Measurements from ENCODE around the gene EIF4A2. TPM values are rescaled to one million over a fixed set of nuclear protein-coding genes. Genes with fewer than 3 reads are reported as not detected.

The EIF4A2 gene
- total RNA-seq, 4 donors from 2014 or later, result 172 to 363 (median 205) TPM

DNA sequence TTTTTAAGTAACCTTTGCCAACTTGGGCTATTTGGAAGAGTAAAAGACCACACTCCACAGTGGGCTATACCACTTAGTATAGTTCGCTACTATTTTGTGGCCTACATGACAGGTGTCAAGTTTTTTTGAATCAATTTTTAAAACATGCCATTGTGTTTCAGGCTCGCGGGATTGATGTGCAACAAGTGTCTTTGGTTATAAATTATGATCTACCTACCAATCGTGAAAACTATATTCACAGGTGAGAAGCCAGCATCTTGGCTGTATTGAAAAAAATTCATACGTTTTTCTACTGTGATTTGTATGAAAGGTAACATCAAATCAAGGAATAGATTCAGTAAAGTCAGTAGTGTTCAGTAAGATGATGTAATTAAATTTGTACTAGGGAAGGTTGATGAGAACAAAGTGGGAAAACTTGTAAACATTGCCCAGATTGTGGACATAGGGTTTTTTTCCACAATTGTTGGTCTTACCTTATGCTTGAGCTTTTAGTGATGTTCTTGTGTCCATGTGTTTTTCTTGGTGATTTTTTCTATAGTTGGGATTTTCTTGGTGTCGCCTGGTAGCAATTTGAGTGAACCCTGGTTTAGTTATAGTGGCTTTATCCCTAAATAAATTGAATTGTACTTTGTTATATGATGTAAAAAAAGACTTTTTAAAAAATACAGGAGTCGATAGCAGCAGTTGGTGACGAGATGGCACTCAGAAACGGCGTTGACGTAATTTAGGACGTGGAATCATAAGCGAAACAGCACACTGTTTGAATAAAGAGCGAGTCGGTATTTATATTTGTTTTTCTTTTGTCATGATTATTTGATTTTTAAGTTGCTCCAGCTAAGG, 4.5 kb downstream of the EIF4A2 start:
- DNase-seq, result no peak
- no peaks in the 10 kb centered on the region for H3K9me3 ChIP-seq
- H3K27ac ChIP-seq, result no peak overlapping the region
- WGBS, 2 donors, result 48 to 50% methylated on average over 15 of the region's 15 CpGs
- peak overlapping the region in 1 of 4 donors; percentile 3 for H3K4me3 ChIP-seq
- H3K27me3 ChIP-seq, result no peaks in the 10 kb centered on the region
- intact Hi-C loops (cut with DNase I), result no loop called here
- peaks cover 0 to 83% (median 40%) of the 10 kb centered on the region in 3 donors for H3K36me3 ChIP-seq
- peaks cover 22 to 53% (median 33%) of the 10 kb centered on the region in 3 donors for H3K4me1 ChIP-seq
- no peak for TF ChIP-seq POLR2A (IDR thresholded peaks at IDR 0.05)
- TF ChIP-seq, protein P1, sequence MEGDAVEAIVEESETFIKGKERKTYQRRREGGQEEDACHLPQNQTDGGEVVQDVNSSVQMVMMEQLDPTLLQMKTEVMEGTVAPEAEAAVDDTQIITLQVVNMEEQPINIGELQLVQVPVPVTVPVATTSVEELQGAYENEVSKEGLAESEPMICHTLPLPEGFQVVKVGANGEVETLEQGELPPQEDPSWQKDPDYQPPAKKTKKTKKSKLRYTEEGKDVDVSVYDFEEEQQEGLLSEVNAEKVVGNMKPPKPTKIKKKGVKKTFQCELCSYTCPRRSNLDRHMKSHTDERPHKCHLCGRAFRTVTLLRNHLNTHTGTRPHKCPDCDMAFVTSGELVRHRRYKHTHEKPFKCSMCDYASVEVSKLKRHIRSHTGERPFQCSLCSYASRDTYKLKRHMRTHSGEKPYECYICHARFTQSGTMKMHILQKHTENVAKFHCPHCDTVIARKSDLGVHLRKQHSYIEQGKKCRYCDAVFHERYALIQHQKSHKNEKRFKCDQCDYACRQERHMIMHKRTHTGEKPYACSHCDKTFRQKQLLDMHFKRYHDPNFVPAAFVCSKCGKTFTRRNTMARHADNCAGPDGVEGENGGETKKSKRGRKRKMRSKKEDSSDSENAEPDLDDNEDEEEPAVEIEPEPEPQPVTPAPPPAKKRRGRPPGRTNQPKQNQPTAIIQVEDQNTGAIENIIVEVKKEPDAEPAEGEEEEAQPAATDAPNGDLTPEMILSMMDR (IDR thresholded peaks at IDR 0.05), result no peak

DNA sequence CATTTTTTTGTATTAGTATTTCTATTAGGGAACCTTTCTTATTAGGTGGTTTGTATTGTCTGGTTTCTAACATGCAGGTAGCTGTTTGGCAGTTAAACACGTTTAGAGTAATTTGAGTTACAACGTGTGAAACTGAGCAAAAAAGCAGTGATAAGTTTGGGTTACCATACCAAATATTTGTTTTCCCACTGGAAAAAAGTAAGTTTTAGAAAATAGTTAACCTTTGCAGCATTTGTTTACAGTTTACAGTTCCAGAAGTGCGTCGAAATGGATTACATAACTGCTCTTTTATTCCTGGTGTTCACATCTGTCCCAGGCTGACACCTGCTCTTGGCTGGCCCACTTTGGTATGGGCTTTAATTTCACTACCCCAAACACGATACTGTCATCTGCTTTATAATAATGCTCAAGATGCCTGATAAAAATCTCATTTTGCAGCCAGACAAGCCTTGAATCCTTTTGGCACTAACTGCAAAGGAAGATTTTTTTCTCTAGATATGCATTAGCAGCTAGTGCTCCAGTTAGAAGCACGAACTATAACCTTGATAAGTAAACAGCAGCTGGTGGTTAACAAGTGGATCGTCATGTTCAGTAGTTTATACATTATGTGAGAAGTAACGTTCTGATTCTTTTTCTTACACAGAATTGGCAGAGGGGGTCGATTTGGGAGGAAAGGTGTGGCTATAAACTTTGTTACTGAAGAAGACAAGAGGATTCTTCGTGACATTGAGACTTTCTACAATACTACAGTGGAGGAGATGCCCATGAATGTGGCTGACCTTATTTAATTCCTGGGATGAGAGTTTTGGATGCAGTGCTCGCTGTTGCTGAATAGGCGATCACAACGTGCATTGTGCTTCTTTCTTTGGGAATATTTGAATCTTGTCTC, 5.3 kb downstream of the EIF4A2 start:
- H3K4me1 ChIP-seq, result peaks cover 22 to 53% (median 33%) of the 10 kb centered on the region in 3 donors
- no peak overlapping the region for H3K4me3 ChIP-seq
- no peaks in the 10 kb centered on the region for H3K9me3 ChIP-seq
- TF ChIP-seq, protein P1 (IDR thresholded peaks at IDR 0.05), result no peak
- no peak for TF ChIP-seq POLR2A (IDR thresholded peaks at IDR 0.05)
- intact Hi-C loops (cut with DNase I), result no loop called here
- H3K36me3 ChIP-seq, result peaks cover 0 to 90% (median 40%) of the 10 kb centered on the region in 3 donors
- no peaks in the 10 kb centered on the region for H3K27me3 ChIP-seq
- 39 to 43% methylated on average over 13 of the region's 13 CpGs for WGBS, 2 donors
- no peak overlapping the region for H3K27ac ChIP-seq
- no peak for DNase-seq

DNA sequence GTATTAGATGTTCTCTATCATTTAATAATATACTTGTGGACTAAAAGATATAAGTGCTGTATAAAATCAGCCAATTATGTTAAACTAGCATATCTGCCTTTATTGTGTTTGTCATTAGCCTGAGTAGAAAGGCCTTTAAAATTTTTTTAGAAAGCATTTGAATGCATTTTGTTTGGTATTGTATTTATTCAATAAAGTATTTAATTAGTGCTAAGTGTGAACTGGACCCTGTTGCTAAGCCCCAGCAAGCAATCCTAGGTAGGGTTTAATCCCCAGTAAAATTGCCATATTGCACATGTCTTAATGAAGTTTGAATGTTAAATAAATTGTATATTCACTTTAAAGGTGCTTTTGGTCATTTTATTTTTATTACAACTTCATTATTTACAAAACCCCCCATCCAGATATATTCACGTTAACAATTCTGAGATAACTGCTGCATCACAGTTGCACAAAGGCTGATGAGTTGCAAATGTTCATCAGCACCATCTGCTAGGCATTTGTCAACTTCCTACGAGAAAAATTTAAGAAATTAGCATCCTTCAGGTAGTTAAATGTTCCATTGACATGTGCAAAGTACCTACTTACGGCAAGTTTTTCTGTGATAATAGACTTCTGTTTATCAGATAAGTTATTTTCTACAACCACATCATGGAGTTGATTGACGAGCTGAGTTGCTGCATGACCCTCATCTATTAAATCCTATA, 6.3 kb downstream of the EIF4A2 start:
- TF ChIP-seq, protein P1 (IDR thresholded peaks at IDR 0.05), result no peak
- no peak for TF ChIP-seq POLR2A (IDR thresholded peaks at IDR 0.05)
- no peak overlapping the region for H3K27ac ChIP-seq
- no peak for DNase-seq
- no peak overlapping the region for H3K4me3 ChIP-seq
- no peaks in the 10 kb centered on the region for H3K27me3 ChIP-seq
- H3K4me1 ChIP-seq, result peaks cover 22 to 51% (median 33%) of the 10 kb centered on the region in 3 donors
- peaks cover 0 to 93% (median 39%) of the 10 kb centered on the region in 3 donors for H3K36me3 ChIP-seq
- WGBS, 2 donors, result 41 to 46% methylated on average over 4 of the region's 4 CpGs
- intact Hi-C loops (cut with DNase I), result no loop called here
- H3K9me3 ChIP-seq, result no peaks in the 10 kb centered on the region

DNA sequence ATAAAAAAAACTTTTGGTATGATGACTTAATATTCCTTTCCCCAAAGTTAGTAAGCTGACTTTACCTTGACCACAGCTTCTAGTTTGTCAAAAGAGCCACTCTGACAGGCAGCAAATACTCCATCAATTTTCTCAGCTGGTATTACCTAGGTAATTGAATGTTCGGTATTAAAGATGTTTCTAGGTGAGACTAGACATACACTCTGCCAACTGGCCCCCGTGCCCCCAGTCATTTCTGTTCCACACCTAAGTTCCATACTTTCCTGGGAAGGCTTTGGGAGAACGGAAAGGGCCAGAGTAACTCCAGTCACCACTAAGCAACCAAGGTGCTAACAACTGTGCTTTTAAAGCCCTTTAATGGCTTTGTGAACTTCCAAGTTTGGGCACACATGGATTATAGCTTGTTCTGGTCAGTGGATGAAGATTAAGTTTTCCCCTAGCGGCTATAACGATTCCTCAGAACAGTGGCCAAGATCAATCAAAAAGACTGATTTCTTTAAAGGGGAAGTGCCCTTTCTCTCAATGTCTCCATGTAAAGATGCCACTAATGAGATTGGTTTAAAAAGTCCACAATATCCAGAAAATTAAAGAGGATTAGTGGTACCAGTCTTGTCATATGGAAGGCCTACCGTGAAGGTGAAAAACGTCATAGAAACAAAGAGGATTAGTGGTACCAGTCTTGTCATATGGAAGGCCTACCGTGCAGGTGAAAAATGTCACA, 7.0 kb downstream of the EIF4A2 start:
- 41 to 46% methylated on average over 8 of the region's 8 CpGs for WGBS, 2 donors

More for the DNA sequence above, 7.0 kb downstream of the EIF4A2 start:
- H3K27ac ChIP-seq, result peak overlapping the region in 2 of 4 donors; percentile 7 to 14
- no peaks in the 10 kb centered on the region for H3K9me3 ChIP-seq
- peaks cover 21 to 44% (median 27%) of the 10 kb centered on the region in 3 donors for H3K4me1 ChIP-seq
- intact Hi-C loops (cut with DNase I), result no loop called here
- no peaks in the 10 kb centered on the region for H3K27me3 ChIP-seq
- peaks cover 0 to 91% (median 32%) of the 10 kb centered on the region in 3 donors for H3K36me3 ChIP-seq
- no peak for DNase-seq
- TF ChIP-seq POLR2A (IDR thresholded peaks at IDR 0.05), result no peak
- TF ChIP-seq, protein P1 (IDR thresholded peaks at IDR 0.05), result peak in 1 of 6 experiments; percentile 32
- no peak overlapping the region for H3K4me3 ChIP-seq

Measured in esophagus squamous epithelium (tissue), 5 donors.